Measurements from ENCODE around the gene TBL1XR1.

Gene TBL1XR1

GRCh38 chr3:177045767-177046166 is 151.5 kb downstream of the TBL1XR1 start:
- Histone ChIP-seq H3K36me3 (ENCODE audit: insufficient read depth, low read length) (peaks cover 99% of the 10 kb centered on the region), H3K79me2 (ENCODE audit: insufficient read depth, low read length) (no peaks in the 10 kb centered on the region), H2AFZ (ENCODE audit: low read length) (no peak overlapping the region), H3F3A (ENCODE audit: insufficient read depth, low read length) (no peaks in the 10 kb centered on the region), H3K4me1 (ENCODE audit: insufficient read depth, low read length, severe bottlenecking) (peaks cover under 1% of the 10 kb centered on the region), H4K20me1 (ENCODE audit: insufficient read depth, low read length) (no peaks in the 10 kb centered on the region), H3K4me2 (ENCODE audit: low read length) (no peak overlapping the region), H3K9me3 (ENCODE audit: low read length) (peaks cover 12% of the 10 kb centered on the region), H3K9ac (ENCODE audit: low read length) (no peak overlapping the region), H3K9me2 (ENCODE audit: low read depth, low read length) (no peaks in the 10 kb centered on the region), H3K27me3 (ENCODE audit: insufficient read depth, low read length) (no peaks in the 10 kb centered on the region), H3K27ac (ENCODE audit: low read depth, low read length, poor library complexity, severe bottlenecking) (no peak overlapping the region), H3K4me3 (ENCODE audit: low read depth, low read length, poor library complexity, severe bottlenecking) (no peak overlapping the region)
- TF ChIP-seq EZH2 (IDR thresholded peaks at IDR 0.05; ENCODE audit: borderline replicate concordance, low read length) = no peak
- TF ChIP-seq, protein P1, sequence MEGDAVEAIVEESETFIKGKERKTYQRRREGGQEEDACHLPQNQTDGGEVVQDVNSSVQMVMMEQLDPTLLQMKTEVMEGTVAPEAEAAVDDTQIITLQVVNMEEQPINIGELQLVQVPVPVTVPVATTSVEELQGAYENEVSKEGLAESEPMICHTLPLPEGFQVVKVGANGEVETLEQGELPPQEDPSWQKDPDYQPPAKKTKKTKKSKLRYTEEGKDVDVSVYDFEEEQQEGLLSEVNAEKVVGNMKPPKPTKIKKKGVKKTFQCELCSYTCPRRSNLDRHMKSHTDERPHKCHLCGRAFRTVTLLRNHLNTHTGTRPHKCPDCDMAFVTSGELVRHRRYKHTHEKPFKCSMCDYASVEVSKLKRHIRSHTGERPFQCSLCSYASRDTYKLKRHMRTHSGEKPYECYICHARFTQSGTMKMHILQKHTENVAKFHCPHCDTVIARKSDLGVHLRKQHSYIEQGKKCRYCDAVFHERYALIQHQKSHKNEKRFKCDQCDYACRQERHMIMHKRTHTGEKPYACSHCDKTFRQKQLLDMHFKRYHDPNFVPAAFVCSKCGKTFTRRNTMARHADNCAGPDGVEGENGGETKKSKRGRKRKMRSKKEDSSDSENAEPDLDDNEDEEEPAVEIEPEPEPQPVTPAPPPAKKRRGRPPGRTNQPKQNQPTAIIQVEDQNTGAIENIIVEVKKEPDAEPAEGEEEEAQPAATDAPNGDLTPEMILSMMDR (IDR thresholded peaks at IDR 0.05; ENCODE audit: low read length) = no peak

GRCh38 chr3:177045222-177045621 is 152.1 kb downstream of the TBL1XR1 start:
- H4K20me1 ChIP-seq (ENCODE audit: insufficient read depth, low read length) = no peaks in the 10 kb centered on the region
- no peak overlapping the region for H3K4me3 ChIP-seq (ENCODE audit: low read depth, low read length, poor library complexity, severe bottlenecking)
- no peak overlapping the region for H2AFZ ChIP-seq (ENCODE audit: low read length)
- no peaks in the 10 kb centered on the region for H3K27me3 ChIP-seq (ENCODE audit: insufficient read depth, low read length)
- H3F3A ChIP-seq (ENCODE audit: insufficient read depth, low read length) = no peaks in the 10 kb centered on the region
- TF ChIP-seq EZH2 (IDR thresholded peaks at IDR 0.05; ENCODE audit: borderline replicate concordance, low read length) = no peak
- TF ChIP-seq, protein P1 (IDR thresholded peaks at IDR 0.05; ENCODE audit: low read length) = no peak
- no peaks in the 10 kb centered on the region for H3K9me2 ChIP-seq (ENCODE audit: low read depth, low read length)
- no peak overlapping the region for H3K27ac ChIP-seq (ENCODE audit: low read depth, low read length, poor library complexity, severe bottlenecking)
- no peak overlapping the region for H3K9ac ChIP-seq (ENCODE audit: low read length)
- no peak overlapping the region for H3K4me2 ChIP-seq (ENCODE audit: low read length)
- peaks cover 12% of the 10 kb centered on the region for H3K9me3 ChIP-seq (ENCODE audit: low read length)
- no peaks in the 10 kb centered on the region for H3K4me1 ChIP-seq (ENCODE audit: insufficient read depth, low read length, severe bottlenecking)
- no peaks in the 10 kb centered on the region for H3K79me2 ChIP-seq (ENCODE audit: insufficient read depth, low read length)
- peaks cover 98% of the 10 kb centered on the region for H3K36me3 ChIP-seq (ENCODE audit: insufficient read depth, low read length)

DNA sequence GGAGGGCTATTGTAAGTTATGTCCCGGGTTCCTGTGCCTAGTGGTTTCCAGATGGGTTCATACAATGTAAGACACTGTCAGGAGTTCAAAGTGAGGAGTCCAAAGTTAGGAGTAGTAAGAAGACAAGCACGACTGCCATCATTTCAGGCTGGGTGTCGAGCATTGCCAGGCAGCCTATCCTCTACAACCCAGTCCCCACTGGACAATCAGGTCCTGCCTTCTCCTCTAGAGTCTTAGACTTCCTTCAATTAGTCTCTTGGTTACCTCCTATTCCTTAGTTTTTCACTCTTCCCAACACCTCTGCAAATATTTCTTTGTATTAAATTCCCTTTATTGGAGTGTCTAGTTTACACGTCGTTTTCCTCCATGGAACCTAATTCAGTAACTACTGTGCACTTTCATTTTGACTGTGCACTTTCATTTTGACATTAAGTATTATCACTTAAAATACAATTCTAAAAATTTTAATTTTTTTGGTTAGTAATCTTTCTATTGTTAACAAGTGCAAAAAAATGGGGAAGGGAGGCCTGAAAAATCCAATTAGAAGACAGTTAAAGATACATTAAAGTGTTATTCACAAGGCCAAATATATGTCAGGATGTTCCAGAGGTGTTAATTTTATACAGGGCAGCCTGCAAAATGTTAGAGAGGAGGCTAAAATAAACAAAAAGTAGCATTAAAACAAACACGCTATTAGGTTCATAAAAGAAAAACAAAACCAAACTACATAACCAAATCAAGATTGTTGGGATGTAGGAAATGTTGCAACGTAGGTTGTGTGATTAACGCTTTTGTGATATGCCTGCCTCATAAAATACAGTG is 155.3 kb downstream of the TBL1XR1 start:
- no peaks in the 10 kb centered on the region for H3K79me2 ChIP-seq (ENCODE audit: insufficient read depth, low read length)
- H3K27ac ChIP-seq (ENCODE audit: low read depth, low read length, poor library complexity, severe bottlenecking) = no peak overlapping the region
- H3K4me2 ChIP-seq (ENCODE audit: low read length) = no peak overlapping the region
- peaks cover 12% of the 10 kb centered on the region for H3K9me3 ChIP-seq (ENCODE audit: low read length)
- H3K27me3 ChIP-seq (ENCODE audit: insufficient read depth, low read length) = no peaks in the 10 kb centered on the region
- H3K36me3 ChIP-seq (ENCODE audit: insufficient read depth, low read length) = peaks cover 98% of the 10 kb centered on the region
- H3K9ac ChIP-seq (ENCODE audit: low read length) = no peak overlapping the region
- no peaks in the 10 kb centered on the region for H3F3A ChIP-seq (ENCODE audit: insufficient read depth, low read length)
- TF ChIP-seq EZH2 (IDR thresholded peaks at IDR 0.05; ENCODE audit: borderline replicate concordance, low read length) = no peak
- TF ChIP-seq, protein P1 (IDR thresholded peaks at IDR 0.05; ENCODE audit: low read length) = no peak
- no peaks in the 10 kb centered on the region for H3K9me2 ChIP-seq (ENCODE audit: low read depth, low read length)
- no peak overlapping the region for H3K4me3 ChIP-seq (ENCODE audit: low read depth, low read length, poor library complexity, severe bottlenecking)
- no peak overlapping the region for H2AFZ ChIP-seq (ENCODE audit: low read length)
- H4K20me1 ChIP-seq (ENCODE audit: insufficient read depth, low read length) = no peaks in the 10 kb centered on the region
- peaks cover 10% of the 10 kb centered on the region for H3K4me1 ChIP-seq (ENCODE audit: insufficient read depth, low read length, severe bottlenecking)

All from OCI-LY1 (cell line).